Measurements from ENCODE around the gene SLC39A11. TPM values are rescaled to one million over a fixed set of nuclear protein-coding genes. Genes with fewer than 3 reads are reported as not detected.
A peak's percentile ranks its signal among the peaks of the same experiment; 100 is the strongest.

SLC39A11 gene
- total and polyA plus RNA-seq, 2 of the 13 experiments (the other 11 are each of a cell fraction or from before 2014, with no cell fraction given) = 17.2 to 31.5 TPM

DNA sequence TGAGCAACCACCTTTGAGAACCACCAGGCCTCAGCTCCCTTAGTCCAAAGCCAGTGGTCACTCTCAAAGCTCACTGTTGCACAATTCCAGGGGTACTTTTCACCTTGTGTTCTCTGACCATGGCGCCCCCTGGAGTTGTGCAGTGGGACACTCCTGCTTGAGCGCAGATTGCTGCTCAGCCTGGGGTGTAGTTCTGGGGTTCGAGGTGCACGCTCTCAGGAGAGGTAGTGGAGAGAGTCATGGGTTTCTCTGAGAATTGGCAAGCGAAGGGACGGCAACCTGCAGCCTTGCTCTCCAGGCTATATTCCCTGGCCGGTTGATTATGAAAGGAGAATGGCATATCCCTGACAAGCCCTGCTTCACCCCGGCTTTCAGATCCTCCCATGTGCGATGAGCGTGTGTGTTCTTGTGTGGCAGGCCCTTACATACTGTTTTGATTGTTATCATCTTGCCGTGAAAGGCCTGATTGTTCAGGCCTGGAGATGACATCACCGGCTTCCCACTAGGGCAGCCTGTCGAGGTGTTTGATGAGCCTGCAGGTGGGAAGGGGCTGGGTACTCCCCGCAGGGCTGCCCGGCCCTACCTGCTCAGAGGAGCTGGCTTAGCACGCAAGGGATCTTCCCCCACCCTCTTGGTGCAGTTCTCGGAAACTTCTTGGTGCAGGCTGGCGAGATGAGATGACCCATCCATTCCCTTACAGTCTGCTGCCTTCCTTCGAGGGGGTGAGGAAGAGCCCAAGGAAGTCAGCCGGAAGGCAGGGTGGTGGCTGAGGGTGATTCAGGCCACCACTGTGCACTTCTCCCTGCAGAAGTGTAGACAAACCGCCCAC is 431.2 kb downstream of the SLC39A11 start (continued):
- TF ChIP-seq, protein P1, sequence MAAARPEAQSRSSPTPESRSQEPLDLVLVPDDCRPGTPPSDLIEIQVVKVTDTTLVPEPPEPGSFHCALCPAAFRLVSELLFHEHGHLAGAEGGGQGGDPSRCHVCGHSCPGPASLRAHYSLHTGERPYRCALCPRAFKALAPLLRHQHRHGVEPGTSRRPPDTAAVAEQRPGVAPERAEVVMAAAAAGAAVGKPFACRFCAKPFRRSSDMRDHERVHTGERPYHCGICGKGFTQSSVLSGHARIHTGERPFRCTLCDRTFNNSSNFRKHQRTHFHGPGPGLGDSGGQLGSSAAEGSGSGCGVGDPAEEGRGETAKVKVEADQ (CRISPR knock-in tag; IDR thresholded peaks at IDR 0.05; ENCODE audit: borderline replicate concordance) = no peak
- TF ChIP-seq NR2C2 (CRISPR knock-in tag; IDR thresholded peaks at IDR 0.05; ENCODE audit: borderline replicate concordance) = no peak; the same call in 1 of the 2 replicates
- no peak for TF ChIP-seq ZNF607 (CRISPR knock-in tag; IDR thresholded peaks at IDR 0.05; ENCODE audit: borderline replicate concordance)
- TF ChIP-seq ZNF24 (IDR thresholded peaks at IDR 0.05) = no peak
- TF ChIP-seq, protein P2, sequence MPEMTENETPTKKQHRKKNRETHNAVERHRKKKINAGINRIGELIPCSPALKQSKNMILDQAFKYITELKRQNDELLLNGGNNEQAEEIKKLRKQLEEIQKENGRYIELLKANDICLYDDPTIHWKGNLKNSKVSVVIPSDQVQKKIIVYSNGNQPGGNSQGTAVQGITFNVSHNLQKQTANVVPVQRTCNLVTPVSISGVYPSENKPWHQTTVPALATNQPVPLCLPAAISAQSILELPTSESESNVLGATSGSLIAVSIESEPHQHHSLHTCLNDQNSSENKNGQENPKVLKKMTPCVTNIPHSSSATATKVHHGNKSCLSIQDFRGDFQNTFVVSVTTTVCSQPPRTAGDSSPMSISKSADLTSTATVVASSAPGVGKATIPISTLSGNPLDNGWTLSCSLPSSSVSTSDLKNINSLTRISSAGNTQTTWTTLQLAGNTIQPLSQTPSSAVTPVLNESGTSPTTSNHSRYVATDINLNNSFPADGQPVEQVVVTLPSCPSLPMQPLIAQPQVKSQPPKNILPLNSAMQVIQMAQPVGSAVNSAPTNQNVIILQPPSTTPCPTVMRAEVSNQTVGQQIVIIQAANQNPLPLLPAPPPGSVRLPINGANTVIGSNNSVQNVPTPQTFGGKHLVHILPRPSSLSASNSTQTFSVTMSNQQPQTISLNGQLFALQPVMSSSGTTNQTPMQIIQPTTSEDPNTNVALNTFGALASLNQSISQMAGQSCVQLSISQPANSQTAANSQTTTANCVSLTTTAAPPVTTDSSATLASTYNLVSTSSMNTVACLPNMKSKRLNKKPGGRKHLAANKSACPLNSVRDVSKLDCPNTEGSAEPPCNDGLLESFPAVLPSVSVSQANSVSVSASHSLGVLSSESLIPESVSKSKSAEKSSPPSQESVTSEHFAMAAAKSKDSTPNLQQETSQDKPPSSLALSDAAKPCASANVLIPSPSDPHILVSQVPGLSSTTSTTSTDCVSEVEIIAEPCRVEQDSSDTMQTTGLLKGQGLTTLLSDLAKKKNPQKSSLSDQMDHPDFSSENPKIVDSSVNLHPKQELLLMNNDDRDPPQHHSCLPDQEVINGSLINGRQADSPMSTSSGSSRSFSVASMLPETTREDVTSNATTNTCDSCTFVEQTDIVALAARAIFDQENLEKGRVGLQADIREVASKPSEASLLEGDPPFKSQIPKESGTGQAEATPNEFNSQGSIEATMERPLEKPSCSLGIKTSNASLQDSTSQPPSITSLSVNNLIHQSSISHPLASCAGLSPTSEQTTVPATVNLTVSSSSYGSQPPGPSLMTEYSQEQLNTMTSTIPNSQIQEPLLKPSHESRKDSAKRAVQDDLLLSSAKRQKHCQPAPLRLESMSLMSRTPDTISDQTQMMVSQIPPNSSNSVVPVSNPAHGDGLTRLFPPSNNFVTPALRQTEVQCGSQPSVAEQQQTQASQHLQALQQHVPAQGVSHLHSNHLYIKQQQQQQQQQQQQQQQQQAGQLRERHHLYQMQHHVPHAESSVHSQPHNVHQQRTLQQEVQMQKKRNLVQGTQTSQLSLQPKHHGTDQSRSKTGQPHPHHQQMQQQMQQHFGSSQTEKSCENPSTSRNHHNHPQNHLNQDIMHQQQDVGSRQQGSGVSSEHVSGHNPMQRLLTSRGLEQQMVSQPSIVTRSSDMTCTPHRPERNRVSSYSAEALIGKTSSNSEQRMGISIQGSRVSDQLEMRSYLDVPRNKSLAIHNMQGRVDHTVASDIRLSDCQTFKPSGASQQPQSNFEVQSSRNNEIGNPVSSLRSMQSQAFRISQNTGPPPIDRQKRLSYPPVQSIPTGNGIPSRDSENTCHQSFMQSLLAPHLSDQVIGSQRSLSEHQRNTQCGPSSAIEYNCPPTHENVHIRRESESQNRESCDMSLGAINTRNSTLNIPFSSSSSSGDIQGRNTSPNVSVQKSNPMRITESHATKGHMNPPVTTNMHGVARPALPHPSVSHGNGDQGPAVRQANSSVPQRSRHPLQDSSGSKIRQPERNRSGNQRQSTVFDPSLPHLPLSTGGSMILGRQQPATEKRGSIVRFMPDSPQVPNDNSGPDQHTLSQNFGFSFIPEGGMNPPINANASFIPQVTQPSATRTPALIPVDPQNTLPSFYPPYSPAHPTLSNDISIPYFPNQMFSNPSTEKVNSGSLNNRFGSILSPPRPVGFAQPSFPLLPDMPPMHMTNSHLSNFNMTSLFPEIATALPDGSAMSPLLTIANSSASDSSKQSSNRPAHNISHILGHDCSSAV (CRISPR knock-in tag; IDR thresholded peaks at IDR 0.05; ENCODE audit: borderline replicate concordance) = no peak
- peak; percentile 78; the same call in 1 of the 2 replicates for TF ChIP-seq MIER3 (CRISPR knock-in tag; IDR thresholded peaks at IDR 0.05; ENCODE audit: borderline replicate concordance)
- TF ChIP-seq TCF7L2 (IDR thresholded peaks at IDR 0.05; ENCODE audit: low read depth, low read length) = no peak
- TF ChIP-seq MEIS2 (CRISPR knock-in tag; IDR thresholded peaks at IDR 0.05) = peak; percentile 81
- TF ChIP-seq, protein P3, sequence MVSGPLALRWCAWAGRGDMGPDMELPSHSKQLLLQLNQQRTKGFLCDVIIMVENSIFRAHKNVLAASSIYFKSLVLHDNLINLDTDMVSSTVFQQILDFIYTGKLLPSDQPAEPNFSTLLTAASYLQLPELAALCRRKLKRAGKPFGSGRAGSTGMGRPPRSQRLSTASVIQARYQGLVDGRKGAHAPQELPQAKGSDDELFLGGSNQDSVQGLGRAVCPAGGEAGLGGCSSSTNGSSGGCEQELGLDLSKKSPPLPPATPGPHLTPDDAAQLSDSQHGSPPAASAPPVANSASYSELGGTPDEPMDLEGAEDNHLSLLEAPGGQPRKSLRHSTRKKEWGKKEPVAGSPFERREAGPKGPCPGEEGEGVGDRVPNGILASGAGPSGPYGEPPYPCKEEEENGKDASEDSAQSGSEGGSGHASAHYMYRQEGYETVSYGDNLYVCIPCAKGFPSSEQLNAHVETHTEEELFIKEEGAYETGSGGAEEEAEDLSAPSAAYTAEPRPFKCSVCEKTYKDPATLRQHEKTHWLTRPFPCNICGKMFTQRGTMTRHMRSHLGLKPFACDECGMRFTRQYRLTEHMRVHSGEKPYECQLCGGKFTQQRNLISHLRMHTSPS (CRISPR knock-in tag; IDR thresholded peaks at IDR 0.05; ENCODE audit: low read depth) = peak; percentile 45; the same call in 1 of the 2 replicates
- no peak for TF ChIP-seq ZMAT3 (CRISPR knock-in tag; conservative IDR thresholded peaks at IDR 0.05)
- TF ChIP-seq, protein P4, sequence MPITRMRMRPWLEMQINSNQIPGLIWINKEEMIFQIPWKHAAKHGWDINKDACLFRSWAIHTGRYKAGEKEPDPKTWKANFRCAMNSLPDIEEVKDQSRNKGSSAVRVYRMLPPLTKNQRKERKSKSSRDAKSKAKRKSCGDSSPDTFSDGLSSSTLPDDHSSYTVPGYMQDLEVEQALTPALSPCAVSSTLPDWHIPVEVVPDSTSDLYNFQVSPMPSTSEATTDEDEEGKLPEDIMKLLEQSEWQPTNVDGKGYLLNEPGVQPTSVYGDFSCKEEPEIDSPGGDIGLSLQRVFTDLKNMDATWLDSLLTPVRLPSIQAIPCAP (CRISPR knock-in tag; IDR thresholded peaks at IDR 0.05; ENCODE audit: low read depth) = no peak
- no peak for TF ChIP-seq SMYD3 (CRISPR knock-in tag; IDR thresholded peaks at IDR 0.05)
- TF ChIP-seq TBX3 (IDR thresholded peaks at IDR 0.05; ENCODE audit: borderline replicate concordance) = peak; percentile 80; the same call in 1 of the 2 replicates
- TF ChIP-seq ZNF382 (CRISPR knock-in tag; IDR thresholded peaks at IDR 0.05; ENCODE audit: borderline replicate concordance) = no peak
- TF ChIP-seq, protein P5, sequence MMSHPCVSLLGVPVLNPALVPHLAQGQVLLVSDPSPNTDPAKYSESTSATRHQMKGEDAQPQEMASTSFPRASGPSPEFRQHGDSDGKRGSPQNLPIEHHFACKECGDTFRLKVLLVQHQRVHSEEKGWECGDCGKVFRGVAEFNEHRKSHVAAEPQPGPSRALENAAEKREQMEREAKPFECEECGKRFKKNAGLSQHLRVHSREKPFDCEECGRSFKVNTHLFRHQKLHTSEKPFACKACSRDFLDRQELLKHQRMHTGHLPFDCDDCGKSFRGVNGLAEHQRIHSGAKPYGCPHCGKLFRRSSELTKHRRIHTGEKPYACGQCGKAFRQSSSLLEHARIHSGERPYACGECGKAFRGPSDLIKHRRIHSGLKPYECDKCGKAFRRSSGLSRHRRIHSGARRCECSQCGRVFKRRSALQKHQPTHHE (CRISPR knock-in tag; IDR thresholded peaks at IDR 0.05; ENCODE audit: borderline replicate concordance) = no peak

All from HepG2 (cell line).